Subcutaneous abdominal adipose tissue (tissue), 5 donors: ENCODE results near the gene SPRED3.

Experiments used
- H3K27ac ChIP-seq: one replicate; pipeline ENCODE4 v1.7.0; 2013; ENCODE audit warnings: low read depth, mild to moderate bottlenecking, inconsistent platforms, low read length, moderate library complexity
- H3K27me3 ChIP-seq, 5 donors: one replicate each; pipeline ENCODE4 v1.7.0; 2013; ENCODE audit warnings: low read length in 5 of 5, inconsistent platforms in 1 of 5; ENCODE audit not compliant: control insufficient read depth in 5 of 5, insufficient read depth in 4 of 5
- H3K36me3 ChIP-seq, 5 donors: one replicate each; pipeline ENCODE4 v1.7.0; 2013; ENCODE audit warnings: low read length in 5 of 5; ENCODE audit not compliant: control insufficient read depth in 5 of 5, insufficient read depth in 5 of 5
- H3K4me1 ChIP-seq, 5 donors: one replicate each; pipeline ENCODE4 v1.7.0; 2013; ENCODE audit warnings: low read length in 5 of 5, mild to moderate bottlenecking in 3 of 5, moderate library complexity in 1 of 5; ENCODE audit not compliant: control insufficient read depth in 5 of 5, insufficient read depth in 5 of 5
- H3K4me3 ChIP-seq, 5 donors: one replicate each; pipeline ENCODE4 v1.7.0; 2013; ENCODE audit warnings: low read length in 5 of 5, low read depth in 1 of 5
- H3K9ac ChIP-seq, 5 donors: one replicate each; pipeline ENCODE4 v1.7.0; 2013; ENCODE audit warnings: low read length in 5 of 5, mild to moderate bottlenecking in 4 of 5, moderate library complexity in 3 of 5
- H3K9me3 ChIP-seq, 5 donors: one replicate each; pipeline ENCODE4 v1.7.0; 2013; ENCODE audit warnings: low read length in 5 of 5; ENCODE audit not compliant: control insufficient read depth in 5 of 5
- donor health status: healthy.
- donor health status: healthy.
- donor health status: healthy.
- donor health status: healthy.
- donor health status: healthy.

SPRED3 gene

GRCh38 chr19:38371081-38371480 lies 17.4 kb upstream of the SPRED3 start:
- Histone ChIP-seq H3K9me3 (no peaks in the 10 kb centered on the region), H3K4me1 (peaks cover 5 to 16% (median 16%) of the 10 kb centered on the region in 5 donors), H3K9ac (no peak overlapping the region), H3K4me3 (no peak overlapping the region), H3K27me3 (peaks cover 0 to 18% (median 4%) of the 10 kb centered on the region in 5 donors), H3K36me3 (peaks cover 0 to 1% (median under 1%) of the 10 kb centered on the region in 5 donors), H3K27ac (no peak overlapping the region)

- H3K4me1 ChIP-seq, result peaks cover 6 to 28% (median 27%) of the 10 kb centered on the region in 5 donors
- peak overlapping the region; percentile 94 for H3K27ac ChIP-seq
- H3K27me3 ChIP-seq, result peaks cover 0 to 6% (median 4%) of the 10 kb centered on the region in 5 donors
- H3K9me3 ChIP-seq, result no peaks in the 10 kb centered on the region
- peaks cover 0 to 18% (median 12%) of the 10 kb centered on the region in 5 donors for H3K36me3 ChIP-seq
- H3K9ac ChIP-seq, result peak overlapping the region; percentile 10 to 67 (median 32)
- peak overlapping the region; percentile 54 to 95 (median 69) for H3K4me3 ChIP-seq
These were observed 14.6 kb upstream of the SPRED3 start for GRCh38 chr19:38373907-38374331.

- H3K9me3 ChIP-seq, result no peaks in the 10 kb centered on the region
- peak within 1 kb of the TSS; percentile 92 to 99 (median 97) for H3K9ac ChIP-seq
These were observed 14.0 kb upstream of the SPRED3 start, which contains the start of gene PSMD8 for GRCh38 chr19:38374332-38375097. Gene PSMD8, plus strand, starts transcription at chr19:38374571. Its CDS starts 31 bp downstream, at chr19:38374602.

GRCh38 chr19:38375098-38375493 lies 13.4 kb upstream of the SPRED3 start:
- H3K4me3 ChIP-seq, result peak overlapping the region; percentile 92 to 98 (median 93)
- peak overlapping the region; percentile 94 for H3K27ac ChIP-seq
- peaks cover 0 to 5% (median 3%) of the 10 kb centered on the region in 5 donors for H3K27me3 ChIP-seq
- peak overlapping the region; percentile 92 to 99 (median 97) for H3K9ac ChIP-seq
- H3K9me3 ChIP-seq, result no peaks in the 10 kb centered on the region
- peaks cover 0 to 29% (median 22%) of the 10 kb centered on the region in 5 donors for H3K36me3 ChIP-seq
- peaks cover 6 to 28% (median 27%) of the 10 kb centered on the region in 5 donors for H3K4me1 ChIP-seq

More at GRCh38 chr19:38374332-38375097, 14.0 kb upstream of the SPRED3 start, which contains the start of gene PSMD8:
- H3K27me3 ChIP-seq, result peaks cover 0 to 6% (median 4%) of the 10 kb centered on the region in 5 donors
- H3K4me1 ChIP-seq, result peaks cover 6 to 28% (median 27%) of the 10 kb centered on the region in 5 donors
- H3K27ac ChIP-seq, result peak within 1 kb of the TSS; percentile 94
- peak within 1 kb of the TSS; percentile 92 to 98 (median 93) for H3K4me3 ChIP-seq
- peaks cover 0 to 24% (median 18%) of the 10 kb centered on the region in 5 donors for H3K36me3 ChIP-seq

GRCh38 chr19:38375748-38376147 lies 12.7 kb upstream of the SPRED3 start:
- no peaks in the 10 kb centered on the region for H3K27me3 ChIP-seq
- H3K4me3 ChIP-seq, result peak overlapping the region; percentile 92 to 98 (median 93)
- H3K4me1 ChIP-seq, result peaks cover 6 to 28% (median 27%) of the 10 kb centered on the region in 5 donors
- H3K27ac ChIP-seq, result peak overlapping the region; percentile 94
- H3K36me3 ChIP-seq, result peaks cover 0 to 36% (median 29%) of the 10 kb centered on the region in 5 donors
- peak overlapping the region; percentile 92 to 99 (median 97) for H3K9ac ChIP-seq
- H3K9me3 ChIP-seq, result no peaks in the 10 kb centered on the region

- no peaks in the 10 kb centered on the region for H3K9me3 ChIP-seq
- peak overlapping the region in 3 of 5 donors; percentile 20 to 99 (median 99) for H3K9ac ChIP-seq
- H3K4me1 ChIP-seq, result peaks cover 6 to 28% (median 27%) of the 10 kb centered on the region in 5 donors
- peaks cover 0 to 3% (median 0%) of the 10 kb centered on the region in 5 donors for H3K27me3 ChIP-seq
- H3K4me3 ChIP-seq, result peak overlapping the region in 4 of 5 donors; percentile 93 to 98 (median 94)
- peak overlapping the region; percentile 94 for H3K27ac ChIP-seq
- peaks cover 0 to 44% (median 37%) of the 10 kb centered on the region in 5 donors for H3K36me3 ChIP-seq
These were observed 11.9 kb upstream of the SPRED3 start for GRCh38 chr19:38376576-38376975.

- Histone ChIP-seq H3K27ac (no peak overlapping the region), H3K4me3 (peak overlapping the region in 2 of 5 donors; percentile 11 to 93), H3K9me3 (no peaks in the 10 kb centered on the region), H3K27me3 (peaks cover 0 to 3% (median 0%) of the 10 kb centered on the region in 5 donors), H3K4me1 (peaks cover 6 to 28% (median 27%) of the 10 kb centered on the region in 5 donors), H3K9ac (peak overlapping the region in 1 of 5 donors; percentile 99), H3K36me3 (peaks cover 0 to 49% (median 42%) of the 10 kb centered on the region in 5 donors)
These were observed 11.4 kb upstream of the SPRED3 start for GRCh38 chr19:38377052-38377451.

GRCh38 chr19:38378866-38379265 lies 9.6 kb upstream of the SPRED3 start:
- H3K9ac ChIP-seq, result no peak overlapping the region
- no peak overlapping the region for H3K27ac ChIP-seq
- no peak overlapping the region for H3K4me3 ChIP-seq
- H3K9me3 ChIP-seq, result no peaks in the 10 kb centered on the region
- H3K27me3 ChIP-seq, result peaks cover 0 to 3% (median 0%) of the 10 kb centered on the region in 5 donors
- H3K4me1 ChIP-seq, result peaks cover 6 to 27% (median 26%) of the 10 kb centered on the region in 5 donors
- peaks cover 0 to 67% (median 58%) of the 10 kb centered on the region in 5 donors for H3K36me3 ChIP-seq

- no peaks in the 10 kb centered on the region for H3K9me3 ChIP-seq
- H3K36me3 ChIP-seq, result peaks cover 0 to 80% (median 63%) of the 10 kb centered on the region in 5 donors
- peaks cover under 1 to 15% (median 14%) of the 10 kb centered on the region in 5 donors for H3K4me1 ChIP-seq
- no peak overlapping the region for H3K9ac ChIP-seq
- no peak overlapping the region for H3K4me3 ChIP-seq
- H3K27ac ChIP-seq, result no peak overlapping the region
- peaks cover 0 to 7% (median 2%) of the 10 kb centered on the region in 5 donors for H3K27me3 ChIP-seq
These were observed 7.4 kb upstream of the SPRED3 start for GRCh38 chr19:38381138-38381537.
